Right atrium auricular region (tissue), 2 donors: Measurements from ENCODE around the gene CD47. TPM values are rescaled to one million over a fixed set of nuclear protein-coding genes. Genes with fewer than 3 reads are reported as not detected.

Source experiments
- DNase-seq: peaks from one replicate; pipeline ENCODE4 v3.0.0-alpha.2; 2019; ENCODE audit warnings: low spot score
- H3K27ac ChIP-seq, 2 donors: fragments of 200-600 bp; sonication (generic); 1 replicate in 1 of 2; 2 replicates in 1 of 2; pipeline ENCODE4 v1.5.1; 2016 to 2019
- H3K27me3 ChIP-seq, 2 donors: fragments of 200-600 bp; sonication (generic); one replicate each; pipeline versions ENCODE4 v1.5.1 to v1.6.0; 2017 to 2019
- H3K36me3 ChIP-seq: fragments of 200-600 bp; sonication (generic); one replicate; pipeline ENCODE4 v1.5.1; 2016
- H3K4me1 ChIP-seq, 2 donors: fragments of 200-600 bp; sonication (generic); one replicate each; pipeline versions ENCODE4 v1.5.1 to v1.6.0; 2017 to 2019
- H3K4me3 ChIP-seq, 2 donors: fragments of 200-600 bp; sonication (generic); 1 replicate in 1 of 2; 2 replicates in 1 of 2; pipeline ENCODE4 v1.5.1; 2017 to 2019; ENCODE audit warnings: mild to moderate bottlenecking in 1 of 2, moderate library complexity in 1 of 2
- H3K9me3 ChIP-seq, 2 donors: fragments of 200-600 bp; sonication (generic); one replicate each; pipeline ENCODE4 v1.5.1; 2019
- total RNA-seq, 2 donors: library from RNA; depleted of rRNA; stranded (reverse); fragments of >200 nt; gene quantifications; one replicate each; pipeline ENCODE4 v1.1.0, GENCODE V29; 2016
- TF ChIP-seq, protein P1 (sequence below), 2 donors: fragments of 200-600 bp; sonication (generic); IDR thresholded peaks; one replicate each; pipeline ENCODE4 v1.5.1; 2019; ENCODE audit warnings: antibody characterized with exemption in 2 of 2

The CD47 gene
- total RNA-seq, 2 donors from 2014 or later: 52.1 to 92.2 TPM

- no peaks in the 10 kb centered on the region for H3K36me3 ChIP-seq
- H3K27ac ChIP-seq: no peak overlapping the region
- peaks cover 0 to 10% of the 10 kb centered on the region in 2 donors for H3K4me1 ChIP-seq
- TF ChIP-seq, protein P1, sequence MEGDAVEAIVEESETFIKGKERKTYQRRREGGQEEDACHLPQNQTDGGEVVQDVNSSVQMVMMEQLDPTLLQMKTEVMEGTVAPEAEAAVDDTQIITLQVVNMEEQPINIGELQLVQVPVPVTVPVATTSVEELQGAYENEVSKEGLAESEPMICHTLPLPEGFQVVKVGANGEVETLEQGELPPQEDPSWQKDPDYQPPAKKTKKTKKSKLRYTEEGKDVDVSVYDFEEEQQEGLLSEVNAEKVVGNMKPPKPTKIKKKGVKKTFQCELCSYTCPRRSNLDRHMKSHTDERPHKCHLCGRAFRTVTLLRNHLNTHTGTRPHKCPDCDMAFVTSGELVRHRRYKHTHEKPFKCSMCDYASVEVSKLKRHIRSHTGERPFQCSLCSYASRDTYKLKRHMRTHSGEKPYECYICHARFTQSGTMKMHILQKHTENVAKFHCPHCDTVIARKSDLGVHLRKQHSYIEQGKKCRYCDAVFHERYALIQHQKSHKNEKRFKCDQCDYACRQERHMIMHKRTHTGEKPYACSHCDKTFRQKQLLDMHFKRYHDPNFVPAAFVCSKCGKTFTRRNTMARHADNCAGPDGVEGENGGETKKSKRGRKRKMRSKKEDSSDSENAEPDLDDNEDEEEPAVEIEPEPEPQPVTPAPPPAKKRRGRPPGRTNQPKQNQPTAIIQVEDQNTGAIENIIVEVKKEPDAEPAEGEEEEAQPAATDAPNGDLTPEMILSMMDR (IDR thresholded peaks at IDR 0.05): no peak
- H3K27me3 ChIP-seq: no peaks in the 10 kb centered on the region
- no peak for DNase-seq
- no peaks in the 10 kb centered on the region for H3K9me3 ChIP-seq
- no peak overlapping the region for H3K4me3 ChIP-seq
These were observed 73.2 kb downstream of the CD47 start for GRCh38 chr3:108017587-108017986.

- no peaks in the 10 kb centered on the region for H3K4me1 ChIP-seq
- no peak overlapping the region for H3K4me3 ChIP-seq
- no peaks in the 10 kb centered on the region for H3K36me3 ChIP-seq
- H3K27ac ChIP-seq: no peak overlapping the region
- H3K27me3 ChIP-seq: no peaks in the 10 kb centered on the region
- H3K9me3 ChIP-seq: no peaks in the 10 kb centered on the region
- TF ChIP-seq, protein P1 (IDR thresholded peaks at IDR 0.05): no peak
- DNase-seq: no peak
These were observed 75.9 kb downstream of the CD47 start for GRCh38 chr3:108014943-108015342.

DNA sequence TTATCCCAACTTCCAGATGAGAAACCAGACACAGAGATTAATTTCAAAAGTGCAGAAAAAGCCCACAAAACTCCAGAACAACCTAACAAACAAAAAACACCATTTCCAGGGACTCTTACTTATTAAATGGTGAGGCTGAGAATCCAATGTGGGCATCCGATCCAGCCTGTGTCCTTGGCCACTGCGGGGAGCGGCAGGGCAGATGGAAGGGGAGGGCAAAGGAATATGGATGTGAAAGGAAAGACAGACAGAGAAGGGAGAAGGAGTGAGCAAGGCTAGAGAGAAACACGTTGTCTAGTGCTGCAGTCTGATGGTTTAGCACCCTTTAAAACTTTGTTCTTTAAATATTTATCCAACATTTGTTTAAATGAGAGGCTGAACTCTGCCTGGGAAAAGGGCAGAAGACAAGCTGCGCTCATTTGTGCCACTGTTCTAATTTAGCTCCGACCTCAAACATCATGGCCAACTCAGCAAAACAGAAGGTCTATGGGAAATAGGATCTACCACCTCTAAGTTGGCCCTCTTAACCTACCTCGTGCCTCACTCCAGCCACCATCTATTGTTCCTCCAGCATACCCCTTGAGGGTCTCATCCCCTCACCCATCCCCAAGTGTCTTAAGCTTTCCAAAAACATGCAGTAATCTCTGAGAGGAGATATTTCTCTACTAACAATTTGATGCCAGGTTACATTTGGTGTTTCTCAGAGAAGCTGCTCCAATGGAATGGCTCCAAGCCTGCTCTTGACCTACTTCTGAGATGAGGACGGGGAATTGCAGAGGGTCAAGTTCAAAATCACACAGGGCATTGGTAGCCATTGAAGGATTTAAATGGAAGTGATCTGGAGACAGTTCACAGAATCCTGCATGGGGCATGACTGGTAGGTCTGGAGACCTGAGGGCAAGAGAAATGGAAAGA lies 77.4 kb downstream of the CD47 start:
- no peaks in the 10 kb centered on the region for H3K9me3 ChIP-seq
- H3K4me1 ChIP-seq: peaks cover 0 to 6% of the 10 kb centered on the region in 2 donors
- no peak for DNase-seq
- H3K27ac ChIP-seq: no peak overlapping the region
- H3K4me3 ChIP-seq: no peak overlapping the region
- no peaks in the 10 kb centered on the region for H3K27me3 ChIP-seq
- TF ChIP-seq, protein P1 (IDR thresholded peaks at IDR 0.05): no peak
- no peaks in the 10 kb centered on the region for H3K36me3 ChIP-seq

DNA sequence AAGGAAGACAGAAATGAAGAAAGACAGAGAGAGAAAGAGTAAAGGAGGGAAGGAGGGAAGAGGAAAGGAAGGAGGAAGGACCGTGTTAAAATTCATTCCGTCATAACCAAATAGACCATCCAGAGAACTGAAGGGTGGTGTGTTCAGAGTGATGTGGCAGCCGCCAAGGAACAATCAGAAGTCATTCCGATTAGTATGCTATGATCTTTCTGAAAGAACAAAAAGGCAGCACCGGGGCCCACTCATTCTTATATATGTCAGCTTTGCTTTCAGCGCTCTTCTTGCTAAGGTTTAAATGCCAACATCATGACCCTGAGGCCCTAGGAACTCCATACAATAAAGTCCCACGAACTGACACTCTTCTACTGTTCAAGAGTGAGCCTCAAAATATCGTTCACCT lies 78.5 kb downstream of the CD47 start:
- H3K36me3 ChIP-seq: no peaks in the 10 kb centered on the region
- H3K27me3 ChIP-seq: no peaks in the 10 kb centered on the region
- peaks cover 0 to 11% of the 10 kb centered on the region in 2 donors for H3K4me1 ChIP-seq
- no peaks in the 10 kb centered on the region for H3K9me3 ChIP-seq
- H3K4me3 ChIP-seq: no peak overlapping the region
- DNase-seq: no peak
- no peak overlapping the region for H3K27ac ChIP-seq
- TF ChIP-seq, protein P1 (IDR thresholded peaks at IDR 0.05): no peak

DNA sequence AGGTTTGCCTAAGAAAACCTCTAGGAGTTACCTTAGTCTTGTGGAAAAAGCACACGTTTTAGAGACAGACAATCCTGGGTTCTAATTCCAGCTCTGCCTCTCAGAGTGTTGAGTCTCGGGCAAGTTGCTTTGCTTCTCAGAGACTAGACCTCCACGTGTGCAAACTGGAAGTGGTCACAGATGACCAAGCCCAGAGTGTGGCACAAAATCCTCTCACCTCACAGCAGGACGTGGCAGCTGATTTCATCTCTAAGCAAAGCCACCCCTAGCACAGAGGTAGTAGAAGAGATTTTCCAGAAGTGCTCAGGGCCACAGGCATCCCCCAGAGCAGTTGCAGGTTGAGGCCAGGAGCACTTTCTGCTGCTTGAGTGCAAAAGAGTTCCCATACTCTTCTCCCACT lies 79.2 kb downstream of the CD47 start:
- DNase-seq: no peak

More for the DNA sequence above, 79.2 kb downstream of the CD47 start:
- TF ChIP-seq, protein P1 (IDR thresholded peaks at IDR 0.05): no peak
- Histone ChIP-seq H3K27ac (no peak overlapping the region), H3K9me3 (no peaks in the 10 kb centered on the region), H3K27me3 (no peaks in the 10 kb centered on the region), H3K4me1 (peaks cover 0 to 17% of the 10 kb centered on the region in 2 donors), H3K4me3 (no peak overlapping the region), H3K36me3 (no peaks in the 10 kb centered on the region)
